Neuronal stem cell (in vitro differentiated cells): ENCODE measurements around the gene VPS39.
A peak's percentile ranks its signal among the peaks of the same experiment; 100 is the strongest.

ENCODE experiments used
- DNase-seq: peaks from one replicate; pipeline ENCODE4 v3.0.0-alpha.2; 2013; ENCODE audit warnings: low spot score
- H2AFZ ChIP-seq: one replicate; pipeline ENCODE4 v1.6.1; 2013; ENCODE audit warnings: mild to moderate bottlenecking, low read length, inconsistent platforms
- H2AK5ac ChIP-seq: 2 replicates; pipeline ENCODE4 v1.6.1; 2013; ENCODE audit warnings: low read depth, mild to moderate bottlenecking, inconsistent platforms, low read length, moderate library complexity, mixed read lengths
- H2BK120ac ChIP-seq: 2 replicates; pipeline ENCODE4 v1.6.1; 2013; ENCODE audit warnings: low read depth, mild to moderate bottlenecking, inconsistent platforms, low read length, moderate library complexity, mixed read lengths
- H2BK12ac ChIP-seq: one replicate; pipeline ENCODE4 v1.6.1; 2013; ENCODE audit warnings: low read length, inconsistent platforms
- H2BK15ac ChIP-seq: 2 replicates; pipeline ENCODE4 v1.6.1; 2013; ENCODE audit warnings: mild to moderate bottlenecking, low read length, inconsistent platforms, mixed read lengths
- H2BK5ac ChIP-seq: one replicate; pipeline ENCODE4 v1.6.1; 2013; ENCODE audit warnings: inconsistent platforms, mild to moderate bottlenecking, low read length, moderate library complexity
- H3K14ac ChIP-seq: one replicate; pipeline ENCODE4 v1.6.1; 2013; ENCODE audit warnings: low read length, inconsistent platforms
- H3K18ac ChIP-seq: 2 replicates; pipeline ENCODE4 v1.6.1; 2013; ENCODE audit warnings: low read length, inconsistent platforms
- H3K23ac ChIP-seq: 2 replicates; pipeline ENCODE4 v1.6.1; 2013; ENCODE audit warnings: low read depth, mild to moderate bottlenecking, mixed read lengths, low read length, inconsistent platforms; ENCODE audit not compliant: poor library complexity
- H3K27ac ChIP-seq: replicated peaks from 3 replicates; pipeline ENCODE4 v1.5.1; 2013; ENCODE audit warnings: low read length, inconsistent platforms
- H3K27me3 ChIP-seq, 3 experiments: 2 replicates each; pipeline ENCODE4 v1.6.1; 2013; ENCODE audit warnings: low read length in 3 of 3, mild to moderate bottlenecking in 2 of 3, inconsistent platforms in 1 of 3, low read depth in 1 of 3, mixed read lengths in 1 of 3, moderate library complexity in 1 of 3; ENCODE audit not compliant: control insufficient read depth in 3 of 3, insufficient read depth in 3 of 3
- H3K36me3 ChIP-seq, 2 donors: replicated peaks in 1 of 2; 2 replicates each; pipeline ENCODE4 v1.6.1; 2013; ENCODE audit warnings: low read length in 2 of 2; ENCODE audit not compliant: control insufficient read depth in 2 of 2, insufficient read depth in 2 of 2
- H3K4ac ChIP-seq: 2 replicates; pipeline ENCODE4 v1.6.1; 2013; ENCODE audit warnings: inconsistent platforms, mild to moderate bottlenecking, low read length, moderate library complexity
- H3K4me1 ChIP-seq, 2 donors: 1 replicate in 1 of 2; 2 replicates in 1 of 2; pipeline ENCODE4 v1.6.1; 2013; ENCODE audit warnings: low read length in 2 of 2, low read depth in 1 of 2; ENCODE audit not compliant: control insufficient read depth in 2 of 2, insufficient read depth in 1 of 2
- H3K4me2 ChIP-seq: one replicate; pipeline ENCODE4 v1.6.1; 2013; ENCODE audit warnings: mild to moderate bottlenecking, low read length, inconsistent platforms; ENCODE audit not compliant: insufficient read depth, poor library complexity, severe bottlenecking
- H3K4me3 ChIP-seq, 2 donors: 2 replicates each; pipeline ENCODE4 v1.5.1; 2013; ENCODE audit warnings: low read length in 2 of 2, mild to moderate bottlenecking in 2 of 2, inconsistent platforms in 1 of 2, moderate library complexity in 1 of 2
- H3K79me1 ChIP-seq: one replicate; pipeline ENCODE4 v1.6.1; 2013; ENCODE audit warnings: low read depth, mild to moderate bottlenecking, inconsistent platforms, low read length, moderate library complexity
- H3K9ac ChIP-seq: one replicate; pipeline ENCODE4 v1.6.1; 2013; ENCODE audit warnings: mild to moderate bottlenecking, low read depth, low read length, inconsistent platforms; ENCODE audit not compliant: poor library complexity
- H3K9me3 ChIP-seq, 2 donors: replicated peaks in 1 of 2; 2 replicates each; pipeline versions ENCODE3 to v1.6.1; 2013; ENCODE audit warnings: low read length in 2 of 2, mild to moderate bottlenecking in 2 of 2, inconsistent platforms in 1 of 2, low read depth in 1 of 2, mixed read lengths in 1 of 2, moderate library complexity in 1 of 2; ENCODE audit not compliant: control insufficient read depth in 2 of 2, insufficient read depth in 1 of 2
- H4K8ac ChIP-seq: one replicate; pipeline ENCODE4 v1.6.1; 2013; ENCODE audit warnings: low read depth, mild to moderate bottlenecking, inconsistent platforms, low read length, moderate library complexity
- H4K91ac ChIP-seq: one replicate; pipeline ENCODE4 v1.6.1; 2013; ENCODE audit warnings: low read length, low read depth, mild to moderate bottlenecking, inconsistent platforms; ENCODE audit not compliant: poor library complexity
- WGBS, 2 donors: extraction: QIAGEN DNeasy Blood & Tissue Kit; methylation state at CpG; one replicate each; pipeline ENCODE4 v1.1.7; 2013; ENCODE audit warnings: missing lambda C conversion rate in 2 of 2, mixed read lengths in 1 of 2; ENCODE audit not compliant: insufficient read length in 2 of 2, insufficient replicate concordance in 1 of 2; ENCODE audit errors: extremely low coverage in 2 of 2; 5-methylcytosine and 5-hydroxymethylcytosine counted together

Gene VPS39

GRCh38 chr15:42143866-42144625 is 64.1 kb downstream of the VPS39 start:
- Histone ChIP-seq H3K9ac (no peak overlapping the region), H4K8ac (no peak overlapping the region), H3K27ac (no peak overlapping the region), H2BK15ac (no peak overlapping the region), H3K4ac (no peak overlapping the region), H2BK5ac (no peak overlapping the region), H2AFZ (no peak overlapping the region), H4K91ac (no peak overlapping the region), H3K9me3 (peaks cover 0 to 4% of the 10 kb centered on the region in 2 donors), H3K18ac (peak overlapping the region; percentile 29), H3K4me3 (peak overlapping the region in 1 of 2 donors; percentile 10), H3K27me3 (peaks cover 0 to 10% (median 0%) of the 10 kb centered on the region in 3 experiments), H2AK5ac (no peak overlapping the region), H2BK120ac (no peak overlapping the region), H3K4me2 (no peak overlapping the region), H3K23ac (peak overlapping the region; percentile 40), H3K36me3 (no peaks in the 10 kb centered on the region), H3K14ac (no peak overlapping the region), H2BK12ac (no peak overlapping the region), H3K79me1 (no peaks in the 10 kb centered on the region), H3K4me1 (no peaks in the 10 kb centered on the region)
- WGBS, 2 donors: no CpG with 5 or more reads among the region's 18 CpGs
- no peak for DNase-seq

DNA sequence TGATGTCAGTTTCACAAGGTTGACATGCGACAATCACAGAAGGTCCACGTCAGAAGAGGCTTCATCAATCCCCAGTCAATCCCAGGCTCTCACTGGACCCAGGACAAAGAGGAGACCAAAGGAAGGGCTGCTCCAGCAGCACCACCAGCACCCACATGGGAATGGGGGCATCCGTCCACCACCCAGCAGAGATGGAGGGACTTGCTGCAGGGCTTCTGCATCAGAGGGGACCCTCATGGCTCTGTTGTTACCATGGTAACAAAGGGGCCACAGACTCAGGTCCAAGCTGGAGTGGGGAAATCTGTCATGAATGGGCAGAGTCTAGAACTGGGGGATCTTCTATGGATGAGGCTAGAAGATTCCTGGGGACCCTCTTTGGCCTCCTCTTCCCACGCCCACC is 64.7 kb downstream of the VPS39 start:
- H3K18ac ChIP-seq: no peak overlapping the region
- no peak for DNase-seq
- no CpG with 5 or more reads among the region's 4 CpGs for WGBS, 2 donors

GRCh38 chr15:42141795-42142667 is 66.1 kb downstream of the VPS39 start:
- no peak overlapping the region for H3K18ac ChIP-seq
- H2BK5ac ChIP-seq: no peak overlapping the region
- H3K4me3 ChIP-seq: no peak overlapping the region
- no peak overlapping the region for H3K23ac ChIP-seq
- H3K4me2 ChIP-seq: no peak overlapping the region
- no peak for DNase-seq
- peaks cover 0 to 5% of the 10 kb centered on the region in 2 donors for H3K9me3 ChIP-seq
- no peak overlapping the region for H3K9ac ChIP-seq
- no peak overlapping the region for H4K91ac ChIP-seq
- no peak overlapping the region for H3K14ac ChIP-seq
- H3K27ac ChIP-seq: no peak overlapping the region
- no peak overlapping the region for H3K4ac ChIP-seq
- peaks cover 0 to 4% (median 0%) of the 10 kb centered on the region in 3 experiments for H3K27me3 ChIP-seq
- no peaks in the 10 kb centered on the region for H3K79me1 ChIP-seq
- H3K36me3 ChIP-seq: no peaks in the 10 kb centered on the region
- H3K4me1 ChIP-seq: no peaks in the 10 kb centered on the region
- H2BK120ac ChIP-seq: no peak overlapping the region
- H2AK5ac ChIP-seq: peak overlapping the region; percentile 15
- no peak overlapping the region for H4K8ac ChIP-seq
- no CpG with 5 or more reads among the region's 21 CpGs for WGBS, 2 donors
- no peak overlapping the region for H2BK15ac ChIP-seq
- H2BK12ac ChIP-seq: no peak overlapping the region
- no peak overlapping the region for H2AFZ ChIP-seq

More for the DNA sequence above, 64.7 kb downstream of the VPS39 start:
- no peak overlapping the region for H2BK5ac ChIP-seq
- no peak overlapping the region for H3K27ac ChIP-seq
- no peaks in the 10 kb centered on the region for H3K4me1 ChIP-seq
- H3K79me1 ChIP-seq: no peaks in the 10 kb centered on the region
- H3K4me2 ChIP-seq: no peak overlapping the region
- H4K91ac ChIP-seq: no peak overlapping the region
- H2BK15ac ChIP-seq: no peak overlapping the region
- no peak overlapping the region for H3K4me3 ChIP-seq
- H3K9me3 ChIP-seq: peaks cover 0 to 5% of the 10 kb centered on the region in 2 donors
- H3K27me3 ChIP-seq: peaks cover 0 to 4% (median 0%) of the 10 kb centered on the region in 3 experiments
- H3K4ac ChIP-seq: no peak overlapping the region
- no peak overlapping the region for H2AK5ac ChIP-seq
- no peak overlapping the region for H4K8ac ChIP-seq
- H3K23ac ChIP-seq: no peak overlapping the region
- no peak overlapping the region for H3K9ac ChIP-seq
- H3K36me3 ChIP-seq: no peaks in the 10 kb centered on the region
- H2AFZ ChIP-seq: no peak overlapping the region
- H2BK12ac ChIP-seq: no peak overlapping the region
- H3K14ac ChIP-seq: no peak overlapping the region
- no peak overlapping the region for H2BK120ac ChIP-seq

GRCh38 chr15:42141246-42141645 is 66.9 kb downstream of the VPS39 start:
- no peak for DNase-seq
- H3K27me3 ChIP-seq: peaks cover 0 to 4% (median 0%) of the 10 kb centered on the region in 3 experiments

More at GRCh38 chr15:42141246-42141645, 66.9 kb downstream of the VPS39 start:
- Histone ChIP-seq H2AK5ac (no peak overlapping the region), H2BK120ac (no peak overlapping the region), H3K23ac (no peak overlapping the region), H2AFZ (no peak overlapping the region), H2BK15ac (no peak overlapping the region), H3K4me2 (no peak overlapping the region), H3K4me1 (no peaks in the 10 kb centered on the region), H3K36me3 (no peaks in the 10 kb centered on the region), H3K9ac (no peak overlapping the region), H3K79me1 (no peaks in the 10 kb centered on the region), H2BK12ac (no peak overlapping the region), H4K8ac (no peak overlapping the region), H3K4ac (no peak overlapping the region), H4K91ac (no peak overlapping the region), H3K4me3 (no peak overlapping the region), H3K9me3 (peaks cover 0 to 5% of the 10 kb centered on the region in 2 donors), H3K18ac (no peak overlapping the region), H3K27ac (no peak overlapping the region), H3K14ac (no peak overlapping the region), H2BK5ac (no peak overlapping the region)
- no CpG with 5 or more reads among the region's 7 CpGs for WGBS, 2 donors
